GM18907 (cell line): Measurements from ENCODE around the gene RPL38.

Source experiments
- ATAC-seq: cut with Tn5 transposase; IDR thresholded peaks from one replicate; pipeline ENCODE4 v1.9.1; 2021; ENCODE audit warnings: mild to moderate bottlenecking, moderate library complexity; ENCODE audit not compliant: unreplicated experiment

RPL38 gene

GRCh38 chr17:74224959-74225725 lies 21.7 kb downstream of the RPL38 start:
- ATAC-seq, result no peak

DNA sequence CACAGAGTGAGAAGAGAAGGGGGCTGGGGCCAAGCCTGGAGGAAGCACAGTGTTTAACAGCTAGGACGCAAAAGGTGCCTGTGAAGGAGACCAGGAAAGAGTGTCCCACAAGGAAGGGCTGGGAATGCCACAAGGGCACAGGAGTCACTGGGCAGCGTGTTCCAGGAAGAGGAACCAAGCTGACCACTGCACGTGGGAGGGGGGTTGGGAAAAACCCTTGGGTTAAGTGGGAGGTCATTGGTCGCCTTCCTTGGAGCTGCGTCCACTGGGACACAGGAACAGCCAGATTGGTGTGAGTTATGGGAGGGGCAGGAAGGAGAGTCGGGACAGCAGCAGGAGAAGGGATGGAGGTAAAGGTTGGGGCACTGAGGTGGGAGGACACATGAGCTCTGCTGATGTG lies 22.8 kb downstream of the RPL38 start:
- ATAC-seq, result no peak

- no peak for ATAC-seq
These were observed 24.0 kb downstream of the RPL38 start for GRCh38 chr17:74227271-74228080.

DNA sequence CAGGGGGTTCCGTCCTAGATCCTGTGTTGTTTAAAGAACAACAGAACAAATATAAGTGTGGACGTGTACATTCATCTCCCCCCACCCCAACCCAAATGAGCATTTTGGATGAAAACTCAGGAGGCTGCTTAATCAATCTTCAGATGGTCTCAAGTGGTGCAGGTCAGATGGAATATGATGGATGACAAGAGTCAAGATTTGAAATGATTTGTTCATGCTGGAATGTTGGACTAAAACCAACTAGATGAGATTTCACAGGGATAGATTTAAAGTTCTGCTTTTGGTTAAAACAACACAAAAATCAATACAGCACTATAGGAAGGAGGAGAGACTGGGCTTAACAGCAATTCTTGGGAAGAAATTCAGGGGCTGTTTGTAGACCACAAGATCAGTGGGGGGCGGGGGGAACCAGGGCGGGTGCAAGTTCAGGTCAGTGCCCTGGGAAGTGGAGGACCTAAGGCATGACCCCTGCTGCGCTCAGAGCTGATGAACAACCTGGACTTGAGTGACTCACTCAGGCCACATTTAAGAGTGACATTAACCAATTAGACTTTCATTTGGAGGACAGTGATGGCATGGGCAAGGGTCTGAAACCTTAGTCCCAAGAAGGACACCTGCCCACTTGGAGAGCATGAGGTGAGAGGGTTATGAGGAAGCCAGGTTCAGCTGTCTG lies 25.0 kb downstream of the RPL38 start:
- ATAC-seq, result no peak

DNA sequence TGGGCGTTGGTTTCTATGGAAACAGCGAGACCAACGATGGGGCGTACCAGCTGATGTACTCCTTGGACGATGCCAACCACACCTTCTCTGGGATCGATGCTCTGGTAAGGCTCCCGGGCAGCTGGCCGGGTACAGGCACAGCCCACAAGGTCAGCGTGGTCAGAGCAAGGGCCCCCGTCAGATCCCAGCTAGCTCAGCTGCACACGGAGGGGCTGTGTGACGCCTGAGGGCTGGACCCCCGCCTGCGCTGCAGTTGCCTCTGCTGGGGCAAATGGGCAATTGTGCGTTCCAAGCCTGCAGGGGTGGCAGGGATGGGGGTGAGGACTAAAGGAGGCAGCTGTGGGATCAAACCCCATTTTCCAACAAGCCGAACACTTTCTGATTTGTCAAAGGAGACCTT lies 27.4 kb downstream of the RPL38 start:
- no peak for ATAC-seq

DNA sequence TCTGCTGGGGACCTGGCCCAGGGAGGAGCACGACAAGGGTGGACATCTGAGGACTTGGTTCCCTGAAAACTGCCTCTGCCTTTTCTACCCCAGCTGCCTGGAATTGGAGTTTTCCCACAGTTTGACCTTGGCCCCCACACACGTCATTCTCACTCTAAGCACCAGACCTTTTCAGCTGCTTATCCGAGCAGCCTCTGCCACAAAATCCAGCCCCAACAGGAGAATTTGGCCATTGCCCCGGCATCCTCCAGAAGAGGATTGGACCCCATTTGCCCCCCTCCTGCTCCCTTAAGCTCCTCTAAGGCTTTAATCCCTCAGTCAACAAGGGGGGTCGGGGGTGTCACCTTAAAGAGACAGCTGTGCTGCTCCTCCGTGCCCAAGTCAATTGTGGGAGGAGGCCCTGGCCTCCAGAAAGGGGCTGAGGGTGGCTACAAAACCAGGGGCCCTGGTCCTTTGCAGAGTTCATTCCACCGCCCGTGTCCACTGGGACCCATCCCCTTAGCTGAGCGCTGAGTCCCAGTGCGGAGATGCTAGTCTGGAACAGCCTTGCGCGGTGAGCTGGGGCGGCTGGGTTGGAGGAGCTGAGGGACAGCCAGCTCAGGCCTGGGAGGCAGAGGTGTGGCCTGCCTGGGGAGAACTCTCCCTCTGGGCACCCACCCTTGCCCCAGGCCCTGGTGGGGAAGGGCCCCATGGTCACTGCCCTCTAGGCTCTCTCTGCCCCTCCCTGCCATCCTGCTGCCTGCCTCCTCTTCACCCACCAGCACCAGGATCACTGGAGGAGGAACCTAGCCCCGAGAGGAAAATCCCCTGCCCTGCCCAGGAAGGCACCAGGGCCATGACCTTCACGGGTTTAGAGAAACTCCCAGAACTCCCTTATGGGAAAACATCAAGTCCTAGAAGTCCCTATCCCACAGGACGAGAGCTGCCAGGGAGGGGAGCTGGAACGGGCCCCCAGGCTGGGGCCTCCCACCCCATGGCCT lies 28.7 kb downstream of the RPL38 start:
- ATAC-seq, result no peak

DNA sequence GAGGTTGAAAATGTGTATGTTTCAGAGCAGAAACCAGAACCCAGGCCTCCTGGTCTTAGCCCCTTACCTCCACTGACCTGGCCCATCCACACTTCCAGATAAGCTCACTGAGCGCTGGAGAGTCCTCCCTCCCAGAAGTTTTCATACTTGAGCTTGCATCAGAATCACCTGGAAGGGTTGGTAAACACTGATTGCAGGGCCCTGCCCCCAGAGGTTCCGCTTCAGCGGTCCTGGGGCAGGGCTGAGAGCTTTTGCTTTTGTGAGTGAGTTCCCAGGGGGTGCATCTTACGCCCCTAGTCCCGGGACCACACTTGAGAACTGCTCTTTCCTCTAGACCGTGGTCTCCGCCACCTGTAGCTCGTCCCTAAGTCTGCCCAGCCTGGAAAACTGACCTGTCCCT lies 30.5 kb downstream of the RPL38 start:
- no peak for ATAC-seq

- ATAC-seq, result no peak
These were observed 31.0 kb downstream of the RPL38 start for GRCh38 chr17:74234486-74234885.

DNA sequence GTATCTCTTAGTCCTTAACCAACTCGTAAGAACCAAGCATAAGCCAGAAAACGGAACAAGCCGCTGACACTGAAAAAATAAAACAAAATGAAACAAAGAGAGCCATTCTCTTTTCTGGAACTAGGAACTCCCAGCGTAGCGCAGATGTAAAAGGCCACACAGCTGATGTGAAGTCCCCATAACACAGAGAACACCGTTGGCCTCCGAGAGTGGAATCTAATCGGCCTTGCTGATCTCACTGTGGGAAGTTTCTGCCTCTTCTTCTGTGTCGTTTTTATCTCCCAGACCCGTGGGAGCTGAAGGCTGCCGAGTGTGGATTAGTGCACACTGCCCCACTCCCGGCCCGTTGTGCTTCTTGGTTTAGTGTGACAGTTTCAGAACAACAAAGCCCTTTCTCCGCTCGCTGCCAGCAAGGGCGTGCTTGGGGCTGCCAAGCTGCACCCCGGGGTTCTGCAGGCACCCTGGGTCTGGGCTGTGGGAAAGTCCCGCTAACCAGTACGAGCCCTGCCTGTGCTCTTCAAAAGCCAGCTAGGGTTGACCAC lies 31.6 kb downstream of the RPL38 start:
- ATAC-seq, result no peak

DNA sequence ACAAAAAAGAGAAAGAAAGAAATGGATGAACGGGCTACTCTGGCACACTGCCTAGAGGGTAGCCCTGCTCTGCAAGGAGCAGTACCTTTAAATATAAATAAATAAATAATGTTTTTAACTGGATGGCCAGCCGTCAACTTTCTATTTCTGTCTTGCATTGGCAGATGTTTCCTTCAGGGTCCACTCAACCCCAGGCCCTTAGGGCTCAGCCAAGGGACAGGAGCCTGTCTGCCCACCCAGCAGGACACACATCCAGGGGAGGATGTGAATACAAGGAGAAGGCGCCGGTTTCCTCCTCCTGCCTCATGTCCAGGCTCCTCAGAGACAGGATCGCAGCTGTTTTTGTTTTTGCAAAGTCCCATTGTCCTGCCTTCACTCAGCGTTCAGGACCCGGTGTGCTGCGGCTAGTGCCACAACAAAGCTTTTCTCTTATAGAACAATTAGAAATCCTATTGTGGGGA lies 32.5 kb downstream of the RPL38 start:
- no peak for ATAC-seq

- no peak for ATAC-seq
These were observed 33.8 kb downstream of the RPL38 start for GRCh38 chr17:74237321-74237720.

DNA sequence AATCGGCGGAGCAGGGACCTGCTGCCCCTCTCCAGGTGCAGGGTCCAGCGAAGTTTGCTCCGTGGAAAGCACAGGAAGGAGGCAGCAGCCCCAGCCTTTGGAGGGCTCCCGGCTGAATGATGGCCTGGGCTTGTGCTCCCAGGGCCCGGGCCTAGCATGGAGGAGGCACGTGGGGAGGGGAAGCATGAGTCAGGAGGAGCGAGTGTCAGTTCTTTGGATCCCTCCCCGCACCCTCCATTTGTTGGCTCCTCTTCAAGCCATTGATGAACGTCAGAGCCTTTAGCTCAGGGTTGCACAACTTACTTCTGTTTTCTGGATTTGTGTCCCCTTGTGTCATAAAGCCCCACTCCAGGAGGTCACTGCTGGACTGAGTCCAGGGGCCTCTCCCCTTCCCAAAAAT lies 35.7 kb downstream of the RPL38 start:
- ATAC-seq, result no peak

DNA sequence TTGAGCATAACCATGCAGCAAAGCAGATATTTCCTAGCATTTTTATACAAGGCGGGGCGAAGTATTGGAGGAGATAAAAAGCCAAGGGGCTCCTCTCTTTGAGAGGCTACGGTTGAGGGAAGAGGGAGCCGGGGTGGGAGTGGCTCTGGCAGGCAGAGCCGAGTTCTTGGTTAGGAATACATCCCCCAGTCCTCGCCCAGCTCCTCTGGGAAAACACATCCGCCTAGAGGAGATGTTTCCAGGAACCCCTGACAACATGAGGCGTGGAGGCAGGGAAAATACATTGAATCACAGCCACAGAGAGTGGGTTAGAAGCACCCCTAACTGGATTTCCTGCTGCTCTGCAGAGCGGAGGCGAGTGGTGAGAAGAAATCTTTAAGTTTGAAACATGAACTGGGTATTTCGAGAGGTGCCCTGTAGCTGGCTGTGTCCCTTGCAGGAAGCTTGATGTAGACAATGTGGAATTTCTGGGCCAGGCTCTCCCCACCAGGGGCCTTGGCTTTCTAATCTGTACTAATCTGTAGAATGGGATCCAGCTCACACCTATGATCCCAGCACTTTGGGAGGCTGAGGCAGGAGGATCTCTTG lies 37.2 kb downstream of the RPL38 start:
- ATAC-seq, result no peak

DNA sequence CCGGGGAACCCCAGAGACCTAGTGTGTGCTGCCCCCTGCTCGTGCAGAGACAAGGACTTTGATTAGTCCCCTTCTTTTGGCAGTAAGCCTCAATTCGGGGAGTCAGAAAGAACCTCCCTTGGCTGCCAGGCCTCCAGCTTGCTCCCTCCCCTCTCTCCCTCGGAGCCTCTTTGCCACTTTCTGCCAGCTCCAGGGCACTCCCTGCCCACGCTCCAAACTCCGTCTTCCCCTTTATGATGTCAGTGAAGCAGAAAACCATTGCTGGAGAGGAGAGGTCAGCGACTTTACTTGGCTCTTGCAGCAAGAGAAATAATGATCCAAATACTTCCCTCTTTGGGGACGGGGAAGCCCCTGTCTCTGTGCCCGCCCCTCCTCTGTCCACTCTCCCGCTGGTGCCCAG lies 38.0 kb downstream of the RPL38 start:
- ATAC-seq, result no peak

DNA sequence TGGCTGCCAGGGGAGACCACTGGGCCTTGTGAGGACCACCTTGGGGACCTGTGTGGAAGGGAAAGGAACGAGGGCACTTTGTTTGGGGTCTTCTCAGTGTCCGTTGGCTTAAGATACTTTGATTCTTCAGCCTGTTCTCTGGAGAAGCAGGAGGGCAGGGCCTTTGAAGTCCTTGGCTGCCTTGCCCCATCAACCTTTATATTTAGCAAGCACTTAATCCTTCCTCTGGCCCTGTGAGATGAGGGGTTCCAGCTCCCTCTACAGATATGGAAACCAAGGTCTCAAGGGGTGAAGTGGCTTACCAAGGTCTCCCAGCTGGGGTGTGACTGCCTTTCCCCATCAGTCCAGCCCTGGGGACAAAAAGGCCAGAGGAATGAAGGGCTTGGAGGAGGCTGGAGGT lies 38.4 kb downstream of the RPL38 start:
- ATAC-seq, result no peak

DNA sequence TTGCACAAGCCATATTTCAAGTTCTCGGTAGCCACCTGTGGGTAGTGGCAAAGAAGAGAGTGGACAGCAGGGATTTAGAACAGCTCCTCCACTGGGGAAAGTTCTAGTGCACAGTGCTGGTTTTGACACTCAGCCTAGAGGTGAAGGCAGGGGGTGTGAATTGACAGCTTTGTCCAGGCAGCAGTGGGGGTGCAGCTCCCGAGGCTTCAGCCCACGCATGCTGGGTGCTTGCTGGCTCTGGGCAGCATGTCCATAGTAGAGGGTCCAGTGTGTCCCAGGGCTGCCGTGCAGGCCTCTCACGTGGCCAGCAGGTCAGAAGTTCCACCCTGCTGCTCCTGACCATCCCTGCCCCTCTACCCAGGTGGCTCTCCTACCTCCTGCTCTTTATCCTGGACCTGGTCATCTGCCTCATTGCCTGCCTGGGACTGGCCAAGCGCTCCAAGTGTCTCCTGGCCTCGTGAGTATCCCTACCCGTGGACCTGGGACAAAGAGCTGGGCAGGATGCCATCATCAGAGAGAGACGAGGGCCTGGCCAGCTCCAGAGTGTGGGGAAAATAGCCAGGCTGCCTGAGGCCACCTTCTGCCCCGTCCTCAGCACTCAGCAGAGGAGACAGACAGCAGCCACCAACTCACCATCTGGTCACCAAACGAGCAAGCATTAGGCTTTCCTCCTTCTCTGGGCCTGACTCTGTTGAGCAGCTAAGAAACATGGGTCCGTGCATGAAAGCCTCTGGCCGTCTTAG lies 39.7 kb downstream of the RPL38 start:
- ATAC-seq, result no peak

- no peak for ATAC-seq
These were observed 40.6 kb downstream of the RPL38 start for GRCh38 chr17:74244128-74244527.

DNA sequence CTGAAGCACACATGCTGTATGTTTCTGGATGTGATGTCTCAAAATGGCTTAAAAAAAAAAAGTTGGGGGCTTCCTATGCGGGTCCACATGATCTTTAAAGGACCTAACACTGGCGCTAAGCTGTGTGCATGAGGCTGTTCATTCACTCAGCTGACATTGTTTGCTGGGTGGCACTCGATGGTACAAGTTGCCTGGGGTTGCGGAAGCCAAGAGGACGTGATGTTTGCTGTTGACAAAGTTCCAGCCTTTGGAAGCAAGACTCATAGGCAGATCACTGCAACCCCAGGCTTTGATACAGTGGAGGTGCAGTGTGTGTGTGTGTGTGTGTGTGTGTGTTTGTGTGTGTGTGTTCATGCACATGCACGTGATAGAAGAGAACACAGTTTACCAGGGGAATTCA lies 41.1 kb downstream of the RPL38 start:
- no peak for ATAC-seq

GRCh38 chr17:74245145-74245831 lies 41.8 kb downstream of the RPL38 start:
- no peak for ATAC-seq
